Liver (tissue), 3 donors: ENCODE results near the gene FGF19.

ENCODE experiments used
- ATF3 ChIP-seq: IDR thresholded peaks from 2 replicates; pipeline ENCODE4 v1.6.1; 2016; ENCODE audit warnings: antibody characterized with exemption
- CTCF ChIP-seq: fragments of 150-350 bp; IDR thresholded peaks from 2 replicates; pipeline ENCODE4 v1.5.1; 2017; ENCODE audit warnings: improper control_type of control experiment, low read depth, low read length; ENCODE audit not compliant: missing input control
- EGR1 ChIP-seq, 2 donors: IDR thresholded peaks; 2 replicates each; pipeline ENCODE4 v1.6.1; 2016 to 2018; ENCODE audit warnings: antibody characterized with exemption in 2 of 2, low read depth in 2 of 2
- FOXA1 ChIP-seq: IDR thresholded peaks from 2 replicates; pipeline ENCODE4 v1.6.1; 2016; ENCODE audit warnings: antibody characterized with exemption
- RAD21 ChIP-seq, 2 donors: IDR thresholded peaks; 2 replicates each; pipeline ENCODE4 v1.6.1; 2016; ENCODE audit warnings: antibody characterized with exemption in 2 of 2, mild to moderate bottlenecking in 2 of 2
- REST ChIP-seq: IDR thresholded peaks from 2 replicates; pipeline ENCODE4 v1.6.1; 2016; ENCODE audit warnings: antibody characterized with exemption, mild to moderate bottlenecking
- RXRA ChIP-seq, 2 donors: IDR thresholded peaks; 2 replicates each; pipeline ENCODE4 v1.6.1; 2017 to 2018; ENCODE audit warnings: antibody characterized with exemption in 2 of 2, mild to moderate bottlenecking in 1 of 2
- TAF1 ChIP-seq: conservative IDR thresholded peaks from 2 replicates; pipeline ENCODE4 v1.6.1; 2016; ENCODE audit warnings: antibody characterized with exemption, mild to moderate bottlenecking
- YY1 ChIP-seq: IDR thresholded peaks from 2 replicates; pipeline ENCODE4 v1.6.1; 2016; ENCODE audit warnings: antibody characterized with exemption, mild to moderate bottlenecking
- donor health status: healthy.
- donor health status: healthy.

GRCh38 chr11:69650081-69650831 is 53.6 kb downstream of the FGF19 start:
- no peak for TF ChIP-seq CTCF
- TF ChIP-seq REST: no peak
- no peak for TF ChIP-seq ATF3
- no peak for TF ChIP-seq FOXA1
- TF ChIP-seq YY1: no peak
- TF ChIP-seq TAF1: no peak
- TF ChIP-seq EGR1 (IDR thresholded peaks at IDR 0.05; ENCODE audit: low read depth in 2 of 2): no peak
- no peak for TF ChIP-seq RXRA (IDR thresholded peaks at IDR 0.05)
- no peak for TF ChIP-seq RAD21 (IDR thresholded peaks at IDR 0.05)
